Stimulated activated effector memory CD8-positive, alpha-beta T cell treated with anti-CD3 and anti-CD28 coated beads, Interleukin-12 subunit alpha, Interleukin-12 subunit beta, amount 100 ng/mL, for 72 hours (primary cell): Measurements from ENCODE around the gene GPSM3.
"Not testable (repeated sequence)": the region's sequence is repeated elsewhere in the genome, so short reads cannot be mapped to it uniquely, and the experiment has no call there.

Source experiments
- ATAC-seq: fragments of 150-1000 bp; cut with Tn5 transposase; 2 replicates; pipeline ENCODE4 v1.10.0; 2021
- DNase-seq, 2 donors: peaks; one replicate each; pipeline ENCODE4 v3.0.0; 2021 to 2022; ENCODE audit warnings: low spot score in 2 of 2
- H3K27ac Mint-ChIP-seq: one replicate; pipeline ENCODE4 v1.8.0; 2022; ENCODE audit warnings: mild to moderate bottlenecking, mixed read lengths
- H3K36me3 Mint-ChIP-seq: one replicate; pipeline ENCODE4 v1.8.0; 2022; ENCODE audit warnings: mild to moderate bottlenecking, mixed read lengths
- H3K4me1 Mint-ChIP-seq: one replicate; pipeline ENCODE4 v1.8.0; 2022; ENCODE audit warnings: mixed read lengths
- H3K4me3 Mint-ChIP-seq: one replicate; pipeline ENCODE4 v1.8.0; 2022; ENCODE audit warnings: mild to moderate bottlenecking, mixed read lengths
- H3K9me3 Mint-ChIP-seq: one replicate; pipeline ENCODE4 v1.8.0; 2022; ENCODE audit warnings: mixed read lengths

GPSM3 gene

DNA sequence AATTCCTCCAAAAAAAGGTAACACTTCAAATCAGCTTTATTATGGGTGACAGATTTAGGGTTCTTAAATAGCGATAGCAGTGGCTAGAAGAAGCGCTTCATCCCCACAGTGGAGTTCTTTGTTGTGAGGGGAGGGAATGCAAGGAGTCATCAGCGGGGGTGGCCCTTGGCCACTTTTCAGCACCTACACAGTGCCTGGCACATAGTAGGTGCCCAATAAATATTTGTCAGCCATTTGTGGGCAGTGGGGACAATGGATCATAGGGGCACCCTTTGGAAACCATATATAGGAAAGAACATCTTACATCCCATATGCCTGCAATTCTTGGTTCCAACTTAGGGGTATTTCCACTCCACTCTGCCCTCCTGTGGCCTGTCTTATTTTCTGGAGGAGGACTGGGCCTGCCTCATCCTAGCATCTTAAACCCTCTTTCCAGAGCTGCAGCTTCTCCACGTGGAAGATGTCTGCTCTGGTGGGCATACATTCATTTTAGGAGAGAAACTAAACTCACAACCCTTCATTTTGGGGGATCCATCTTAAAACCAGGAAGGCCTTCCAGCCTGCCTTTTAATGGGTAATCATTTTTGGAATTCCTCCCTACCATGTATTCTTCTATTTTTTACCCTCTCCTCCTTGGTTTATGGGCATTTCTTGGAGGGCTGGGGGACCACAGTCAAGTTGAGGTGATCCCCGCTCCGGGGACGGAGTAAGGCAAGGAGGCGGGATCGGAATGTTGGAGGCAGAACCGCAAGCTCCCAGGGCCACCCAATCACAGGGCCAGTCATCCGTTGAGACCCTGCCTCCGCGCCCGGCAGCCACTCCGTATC lies 2.6 kb upstream of the GPSM3 start:
- peaks cover 63% of the 10 kb centered on the region for H3K4me1 Mint-ChIP-seq
- no peak for DNase-seq
- H3K36me3 Mint-ChIP-seq: peaks cover 47% of the 10 kb centered on the region
- ATAC-seq: peak; percentile 4
- H3K4me3 Mint-ChIP-seq: peak overlapping the region; percentile 99
- no peaks in the 10 kb centered on the region for H3K9me3 Mint-ChIP-seq
- H3K27ac Mint-ChIP-seq: peak overlapping the region; percentile 99

DNA sequence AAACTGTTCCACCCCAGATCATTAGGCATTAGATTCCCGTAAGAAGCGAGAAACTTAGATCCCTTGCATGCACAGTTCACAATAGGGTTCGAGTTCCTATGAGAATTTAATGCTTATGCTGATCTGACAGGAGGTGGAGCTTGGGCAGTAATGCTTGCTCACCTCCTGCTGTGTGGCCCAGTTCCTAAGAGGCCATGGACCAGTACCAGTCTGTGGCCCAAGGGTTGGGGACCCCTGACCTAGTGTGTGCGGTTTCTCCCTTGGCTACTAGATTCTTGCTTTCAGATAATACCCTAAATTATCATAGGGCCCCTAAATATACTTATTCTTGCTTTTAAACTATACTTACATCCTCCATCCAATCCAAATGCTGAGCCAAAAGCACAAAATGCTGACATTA lies 1.9 kb upstream of the GPSM3 start:
- H3K4me3 Mint-ChIP-seq: peak overlapping the region; percentile 99
- DNase-seq: no peak
- H3K4me1 Mint-ChIP-seq: peaks cover 64% of the 10 kb centered on the region
- no peaks in the 10 kb centered on the region for H3K9me3 Mint-ChIP-seq
- H3K36me3 Mint-ChIP-seq: peaks cover 50% of the 10 kb centered on the region
- ATAC-seq: no peak
- peak overlapping the region; percentile 99 for H3K27ac Mint-ChIP-seq

DNA sequence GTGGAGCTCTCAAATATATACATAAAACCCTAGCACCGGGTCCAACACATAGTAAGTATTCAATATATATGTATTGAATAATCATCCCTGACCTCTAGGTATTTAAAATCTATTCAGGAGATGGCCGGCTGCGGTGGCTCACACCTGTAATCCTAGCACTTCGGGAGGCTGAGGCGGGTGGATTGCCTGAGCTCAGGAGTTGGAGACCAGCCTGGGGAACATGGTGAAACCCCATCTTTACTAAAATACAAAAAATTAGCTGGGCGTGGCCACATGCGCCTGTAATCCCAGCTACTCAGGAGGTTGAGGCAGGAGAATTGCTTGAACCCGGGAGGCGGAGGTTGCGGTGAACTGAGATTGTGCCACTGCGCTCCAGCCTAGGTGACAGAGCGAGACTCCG lies 653 bp upstream of the GPSM3 start:
- Mint-ChIP-seq H3K27ac (peak overlapping the region; percentile 99), H3K36me3 (peaks cover 63% of the 10 kb centered on the region), H3K4me1 (peaks cover 77% of the 10 kb centered on the region), H3K4me3 (peak overlapping the region; percentile 99)
- not testable (repeated sequence) for H3K9me3 Mint-ChIP-seq, ATAC-seq, DNase-seq

GRCh38 chr6:32191696-32192607 lies 491 bp downstream of the GPSM3 start:
- Mint-ChIP-seq H3K36me3 (peaks cover 69% of the 10 kb centered on the region), H3K9me3 (no peaks in the 10 kb centered on the region), H3K4me3 (peak overlapping the region; percentile 99), H3K27ac (peak overlapping the region; percentile 99), H3K4me1 (peaks cover 83% of the 10 kb centered on the region)
- DNase-seq (no peak), ATAC-seq (no peak)

DNA sequence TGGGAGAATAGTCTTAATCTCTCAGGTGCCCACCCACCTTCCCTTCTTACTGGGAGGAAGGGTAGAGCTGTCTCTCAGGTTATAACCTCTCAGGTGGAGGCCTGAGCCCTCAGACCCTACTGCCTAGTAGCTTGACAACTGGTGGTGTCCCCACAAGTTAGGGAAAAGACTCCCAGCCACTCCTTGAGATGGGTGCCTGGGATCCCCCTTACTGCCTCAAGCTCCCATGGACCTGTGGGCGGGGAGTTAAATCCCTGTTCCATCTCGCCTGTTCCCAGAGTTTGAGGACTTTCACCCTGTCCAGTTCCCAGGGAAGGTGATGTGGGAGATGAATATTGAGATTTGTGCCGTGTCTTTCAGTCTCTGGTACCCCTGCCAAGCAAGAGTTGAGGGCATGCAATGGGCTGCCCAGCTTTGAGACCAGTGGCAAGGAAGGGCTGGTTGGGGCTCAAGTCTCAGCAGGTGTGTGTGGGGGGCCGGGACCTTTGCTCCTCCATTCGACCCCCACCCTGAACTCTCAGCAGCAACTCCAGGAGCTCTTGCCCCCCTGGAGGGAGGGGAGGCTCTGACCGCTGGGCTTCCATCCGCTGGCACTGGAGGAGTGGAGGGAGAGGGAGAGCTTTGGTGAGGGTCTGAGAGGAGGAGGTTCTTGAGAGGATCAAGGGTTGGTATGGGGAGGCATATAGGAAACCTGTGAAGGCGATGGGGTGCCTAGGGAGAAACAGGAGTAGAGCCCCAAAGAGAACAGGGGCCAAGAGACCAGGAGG lies 1.3 kb downstream of the GPSM3 start:
- Mint-ChIP-seq H3K4me1 (peaks cover 83% of the 10 kb centered on the region), H3K27ac (peak overlapping the region; percentile 99), H3K9me3 (no peaks in the 10 kb centered on the region), H3K36me3 (peaks cover 70% of the 10 kb centered on the region), H3K4me3 (peak overlapping the region; percentile 99)
- no peak for DNase-seq
- ATAC-seq: no peak

DNA sequence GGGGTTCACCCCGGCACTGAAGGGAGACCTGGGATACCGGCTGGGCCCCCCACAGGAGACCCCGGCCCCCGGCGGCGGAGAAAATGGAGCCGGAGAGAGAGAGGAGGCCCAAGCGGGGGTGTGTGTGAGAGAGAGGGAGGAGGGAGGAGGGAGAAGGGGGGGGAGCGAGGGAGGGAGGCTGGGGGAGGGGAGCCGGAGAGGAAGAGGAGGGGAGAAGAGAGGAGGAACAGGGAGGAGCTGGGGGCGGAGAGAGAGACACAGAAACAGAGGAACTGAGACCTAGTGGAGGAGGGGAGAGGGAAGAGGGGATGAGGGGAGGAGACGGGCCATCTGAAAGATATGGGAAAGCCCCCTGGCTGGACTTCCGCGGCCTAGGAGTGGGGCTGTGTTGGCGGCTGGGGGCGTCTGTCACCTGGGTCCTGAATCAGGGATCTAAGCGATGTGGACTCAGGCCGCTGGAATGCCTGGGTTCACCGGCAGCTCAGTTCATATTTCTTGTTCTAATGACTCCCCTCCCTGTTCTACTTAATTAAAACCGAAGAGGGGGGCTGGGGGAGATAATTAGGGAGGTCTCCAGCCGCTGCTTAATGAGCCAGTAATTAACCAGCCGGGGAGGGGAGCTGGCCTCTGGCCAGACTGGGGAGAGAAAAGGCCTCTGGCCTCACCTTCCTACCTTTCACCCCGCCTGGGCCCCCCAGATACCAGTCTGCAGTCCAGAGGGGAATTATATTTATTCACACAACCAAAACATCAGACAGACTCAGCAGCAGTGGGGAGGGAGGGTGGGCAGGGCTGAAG lies 2.2 kb downstream of the GPSM3 start, which contains the start of gene PBX2:
Gene PBX2 (minus strand): TSS at position 149 of the 798 bp plus-strand sequence. CDS start 287 bp downstream, outside the sequence.
- Mint-ChIP-seq H3K4me1 (peaks cover 86% of the 10 kb centered on the region), H3K4me3 (peak within 1 kb of the TSS; percentile 99), H3K9me3 (no peaks in the 10 kb centered on the region), H3K27ac (peak within 1 kb of the TSS; percentile 99), H3K36me3 (peaks cover 72% of the 10 kb centered on the region)
- ATAC-seq: peak; percentile 60
- peak; percentile 47 to 87 for DNase-seq

DNA sequence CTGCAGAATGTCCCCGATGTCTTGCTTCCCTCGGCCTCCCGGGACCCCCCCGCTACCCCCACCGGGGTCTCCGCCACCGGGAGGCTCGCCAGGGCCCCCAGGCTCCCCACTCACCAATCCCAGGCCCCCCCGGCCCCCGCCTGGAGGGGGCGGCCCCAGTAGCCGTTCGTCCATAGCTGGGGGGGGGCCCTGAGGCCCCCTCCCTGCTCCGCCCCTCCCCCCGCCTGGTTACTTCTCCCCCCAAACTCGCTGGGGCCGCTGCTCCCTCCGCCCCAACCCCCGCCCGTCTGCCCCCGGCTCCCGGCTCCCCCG lies 2.7 kb downstream of the GPSM3 start:
- no peak for ATAC-seq
- peaks cover 81% of the 10 kb centered on the region for H3K4me1 Mint-ChIP-seq

DNA sequence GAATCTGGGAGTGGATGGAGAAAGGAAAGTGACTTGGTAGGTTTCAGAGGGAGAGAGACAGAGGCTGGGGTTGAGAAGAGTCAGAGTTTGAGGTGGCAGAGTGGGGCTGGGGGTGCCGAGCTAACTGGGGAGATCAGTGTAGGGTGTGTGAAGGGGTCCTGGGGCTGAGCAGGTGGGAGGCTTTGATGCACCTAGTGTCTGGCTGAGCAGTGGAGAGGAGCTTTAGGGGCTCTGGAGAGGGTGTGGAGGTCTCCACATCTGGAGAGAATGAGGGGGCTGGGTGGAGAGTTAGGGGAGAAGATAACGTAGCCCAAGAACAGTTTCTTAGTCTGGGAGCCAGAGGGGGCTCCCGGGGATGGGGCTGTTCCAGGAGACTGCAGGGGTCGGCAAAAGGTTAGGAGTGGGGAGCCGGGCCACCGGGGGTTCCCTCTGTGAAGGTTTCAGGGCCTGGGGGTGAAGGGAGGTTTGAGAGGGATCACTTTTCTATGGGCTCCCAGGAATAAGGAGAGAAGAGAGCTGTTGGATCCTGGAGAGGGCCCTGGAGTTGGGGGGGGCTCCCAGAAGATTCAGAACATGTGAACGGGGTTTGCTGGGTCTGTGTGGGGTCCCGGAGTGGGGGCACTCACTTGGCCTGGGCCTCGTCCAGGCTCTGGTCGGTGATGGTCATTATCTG lies 3.2 kb downstream of the GPSM3 start:
- H3K4me3 Mint-ChIP-seq: peak overlapping the region; percentile 99
- H3K4me1 Mint-ChIP-seq: peaks cover 78% of the 10 kb centered on the region
- H3K9me3 Mint-ChIP-seq: no peaks in the 10 kb centered on the region
- H3K27ac Mint-ChIP-seq: peak overlapping the region; percentile 99
- H3K36me3 Mint-ChIP-seq: peaks cover 82% of the 10 kb centered on the region
- ATAC-seq: no peak
- DNase-seq: no peak

More for the DNA sequence above, 2.7 kb downstream of the GPSM3 start:
- peaks cover 77% of the 10 kb centered on the region for H3K36me3 Mint-ChIP-seq
- H3K27ac Mint-ChIP-seq: peak overlapping the region; percentile 99
- no peak for DNase-seq
- H3K9me3 Mint-ChIP-seq: no peaks in the 10 kb centered on the region
- H3K4me3 Mint-ChIP-seq: peak overlapping the region; percentile 99

DNA sequence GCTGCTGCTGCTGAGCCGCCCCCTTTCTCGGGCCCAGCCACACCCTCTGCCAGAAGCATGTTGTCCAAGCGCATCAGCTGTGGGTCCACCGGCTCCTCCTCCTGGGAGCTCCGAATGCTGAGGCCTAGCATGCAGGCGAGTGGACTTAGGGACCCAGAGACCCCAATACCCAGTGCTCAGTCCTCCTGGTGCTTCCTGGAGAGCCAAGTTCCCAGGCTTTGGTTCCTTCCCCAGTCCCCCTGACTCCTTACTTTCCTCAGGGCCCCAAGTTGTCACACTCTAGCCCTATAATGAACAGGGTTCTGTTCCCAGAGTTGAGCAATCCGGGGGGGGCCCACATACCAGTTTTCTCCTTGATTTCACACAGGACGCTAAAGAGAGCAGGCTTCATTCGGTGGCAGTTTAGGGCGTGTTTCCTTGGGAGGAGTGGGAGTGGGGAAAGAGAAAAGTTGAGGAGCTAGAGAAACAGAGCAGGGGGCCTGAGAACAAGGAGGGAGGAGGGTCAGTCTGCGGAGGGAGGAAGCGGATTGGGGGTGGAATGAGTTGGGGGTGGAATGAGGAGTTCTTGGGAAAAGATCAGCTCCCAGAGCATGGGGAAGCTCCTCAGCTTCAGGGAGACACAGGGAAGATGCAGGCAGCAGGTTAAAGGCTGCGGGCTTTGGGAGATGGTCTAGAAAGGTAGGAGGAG lies 3.9 kb downstream of the GPSM3 start:
- DNase-seq (no peak), ATAC-seq (no peak)
- peak overlapping the region; percentile 99 for H3K27ac Mint-ChIP-seq
- peaks cover 89% of the 10 kb centered on the region for H3K36me3 Mint-ChIP-seq
- peaks cover 78% of the 10 kb centered on the region for H3K4me1 Mint-ChIP-seq
- H3K9me3 Mint-ChIP-seq: no peaks in the 10 kb centered on the region
- H3K4me3 Mint-ChIP-seq: peak overlapping the region; percentile 99

DNA sequence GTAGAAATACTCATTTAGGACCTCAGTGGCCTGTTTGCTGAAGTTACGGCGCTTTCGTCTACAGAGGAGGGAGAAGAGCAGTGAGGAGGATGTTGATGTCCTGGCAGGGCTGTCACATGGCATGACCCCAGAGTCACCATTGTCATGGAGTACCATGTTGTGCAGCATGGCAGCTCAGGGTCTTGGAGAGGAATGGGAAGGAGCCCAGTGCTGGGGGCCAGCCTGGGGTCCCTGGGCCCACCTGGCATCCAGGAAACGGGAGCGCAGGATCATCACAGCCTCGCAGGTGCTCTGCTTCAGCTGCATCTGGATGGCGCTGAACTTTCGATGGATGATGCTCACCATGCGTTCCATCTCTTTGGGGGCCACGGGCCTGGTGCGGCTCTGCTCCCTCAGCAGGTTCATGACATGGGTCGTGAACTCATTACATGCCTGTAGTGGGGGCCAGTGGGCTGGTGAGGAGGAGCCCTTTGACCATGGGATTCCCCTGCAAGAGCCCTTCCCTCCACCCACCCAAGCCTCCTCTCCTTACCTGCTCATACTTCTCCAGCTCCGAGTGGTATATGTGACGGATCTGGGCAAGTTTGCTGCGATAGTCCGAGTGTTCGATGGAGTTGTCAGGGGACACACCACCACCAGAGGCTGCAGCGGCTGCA lies 4.6 kb downstream of the GPSM3 start:
- DNase-seq, ATAC-seq, H3K9me3 Mint-ChIP-seq: not testable (repeated sequence)
- Mint-ChIP-seq H3K4me1 (peaks cover 78% of the 10 kb centered on the region), H3K4me3 (peak overlapping the region; percentile 99), H3K36me3 (peaks cover 95% of the 10 kb centered on the region), H3K27ac (peak overlapping the region; percentile 99)

DNA sequence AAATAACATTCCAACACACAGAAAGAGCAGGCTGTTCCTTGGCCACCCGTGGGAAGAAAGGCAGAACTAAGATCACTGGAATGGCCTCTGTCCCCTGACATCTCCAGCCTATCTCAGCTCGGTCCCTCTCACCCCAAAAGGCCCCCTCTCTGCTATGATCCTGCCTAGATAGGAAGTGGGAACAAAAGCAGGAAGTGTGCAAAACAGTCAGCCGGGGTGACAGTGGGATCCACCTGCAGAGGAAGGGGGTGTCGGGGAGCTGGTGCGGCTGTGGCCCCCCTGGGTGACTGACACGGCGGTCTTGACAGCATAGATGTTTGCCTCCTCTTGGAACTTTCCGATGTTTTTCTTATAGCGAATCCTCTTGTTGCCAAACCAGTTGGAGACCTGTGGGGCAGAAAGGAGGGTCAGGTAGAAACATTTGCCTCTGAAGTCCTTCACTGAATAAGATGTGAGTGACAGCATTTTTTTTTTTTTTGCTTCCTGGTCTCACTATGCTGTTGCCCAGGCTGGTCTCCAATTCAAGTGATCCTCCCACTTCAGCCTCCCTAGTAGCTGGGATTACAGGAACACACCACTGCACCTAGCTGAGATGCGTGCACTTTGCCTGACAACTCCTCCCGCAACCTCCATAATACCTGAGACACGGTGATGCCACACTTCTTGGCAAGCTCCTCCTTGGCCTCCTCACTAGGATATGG lies 5.3 kb downstream of the GPSM3 start:
- peaks cover 77% of the 10 kb centered on the region for H3K4me1 Mint-ChIP-seq
- peak overlapping the region; percentile 99 for H3K27ac Mint-ChIP-seq
- peak overlapping the region; percentile 99 for H3K4me3 Mint-ChIP-seq
- peaks cover 95% of the 10 kb centered on the region for H3K36me3 Mint-ChIP-seq
- no peaks in the 10 kb centered on the region for H3K9me3 Mint-ChIP-seq
- DNase-seq (no peak), ATAC-seq (no peak)

GRCh38 chr6:32186151-32186840 lies 6.1 kb downstream of the GPSM3 start:
- H3K36me3 Mint-ChIP-seq: peaks cover 95% of the 10 kb centered on the region

More at GRCh38 chr6:32186151-32186840, 6.1 kb downstream of the GPSM3 start:
- H3K4me1 Mint-ChIP-seq: peaks cover 72% of the 10 kb centered on the region
- peak; percentile 1 for ATAC-seq
- peak overlapping the region; percentile 99 for H3K27ac Mint-ChIP-seq
- H3K4me3 Mint-ChIP-seq: peak overlapping the region; percentile 99
- DNase-seq, H3K9me3 Mint-ChIP-seq: not testable (repeated sequence)
